Measurements from ENCODE around the gene CDO1. TPM values are rescaled to one million over a fixed set of nuclear protein-coding genes. Genes with fewer than 3 reads are reported as not detected.

CDO1 gene
- total and polyA plus RNA-seq, 4 experiments from 2014 or later = 1.1 to 1.4 TPM; not detected in 2

- intact Hi-C loops (cut with micrococcal nuclease) = no loop called here
- Mint-ChIP-seq H3K9me3 (no peaks in the 10 kb centered on the region), H3K27ac (peak overlapping the region in 1 of 7 donors; percentile 26), H3K36me3 (no peaks in the 10 kb centered on the region), H3K27me3 (peaks cover 13% of the 10 kb centered on the region in 2 donors), H3K4me1 (peaks cover 0 to 2% (median 0%) of the 10 kb centered on the region in 4 donors), H3K4me3 (no peak overlapping the region)
- Histone ChIP-seq H3K27me3 (ENCODE audit: insufficient read depth, low read length) (no peaks in the 10 kb centered on the region), H3K27ac (ENCODE audit: low read depth, low read length) (no peak overlapping the region), H3K4me1 (ENCODE audit: insufficient read depth, low read length) (no peaks in the 10 kb centered on the region), H3K4me3 (ENCODE audit: low read length in 2 of 2) (no peak overlapping the region), H3K36me3 (ENCODE audit: insufficient read depth, low read length) (no peaks in the 10 kb centered on the region), H3K9me3 (ENCODE audit: control insufficient read depth in 1 of 2, low read length in 2 of 2) (no peaks in the 10 kb centered on the region)
- ChIA-PET POLR2A (ENCODE audit: partially characterized antibody) (no interaction called here), CTCF (ENCODE audit: partially characterized antibody) (no interaction called here)
- DNase-seq = no peak
Observed at GRCh38 chr5:115775999-115776398, 40.5 kb downstream of the CDO1 start.

- intact Hi-C loops (cut with micrococcal nuclease) = no loop called here
- Histone ChIP-seq H3K9me3 (ENCODE audit: control insufficient read depth in 1 of 2, low read length in 2 of 2) (no peaks in the 10 kb centered on the region), H3K4me1 (ENCODE audit: insufficient read depth, low read length) (no peaks in the 10 kb centered on the region), H3K27me3 (ENCODE audit: insufficient read depth, low read length) (no peaks in the 10 kb centered on the region), H3K36me3 (ENCODE audit: insufficient read depth, low read length) (no peaks in the 10 kb centered on the region), H3K4me3 (ENCODE audit: low read length in 2 of 2) (no peak overlapping the region), H3K27ac (ENCODE audit: low read depth, low read length) (no peak overlapping the region)
- no peaks in the 10 kb centered on the region for H3K4me1 Mint-ChIP-seq
- DNase-seq = no peak
- no peak overlapping the region for H3K27ac Mint-ChIP-seq
- H3K4me3 Mint-ChIP-seq = no peak overlapping the region
- H3K27me3 Mint-ChIP-seq = peaks cover 8 to 15% of the 10 kb centered on the region in 2 donors
- POLR2A ChIA-PET (ENCODE audit: partially characterized antibody) = no interaction called here
- CTCF ChIA-PET (ENCODE audit: partially characterized antibody) = no interaction called here
- H3K36me3 Mint-ChIP-seq = no peaks in the 10 kb centered on the region
- no peaks in the 10 kb centered on the region for H3K9me3 Mint-ChIP-seq
Observed at GRCh38 chr5:115774684-115775083, 41.8 kb downstream of the CDO1 start.

GRCh38 chr5:115772731-115773475 lies 43.6 kb downstream of the CDO1 start:
- H3K36me3 ChIP-seq (ENCODE audit: insufficient read depth, low read length) = no peaks in the 10 kb centered on the region
- no peaks in the 10 kb centered on the region for H3K9me3 Mint-ChIP-seq
- no peaks in the 10 kb centered on the region for H3K9me3 ChIP-seq (ENCODE audit: control insufficient read depth in 1 of 2, low read length in 2 of 2)
- no peak overlapping the region for H3K27ac ChIP-seq (ENCODE audit: low read depth, low read length)
- no peak overlapping the region for H3K4me3 ChIP-seq (ENCODE audit: low read length in 2 of 2)
- no peak for DNase-seq
- intact Hi-C loops (cut with micrococcal nuclease) = no loop called here
- no peaks in the 10 kb centered on the region for H3K4me1 Mint-ChIP-seq
- peaks cover 8 to 15% of the 10 kb centered on the region in 2 donors for H3K27me3 Mint-ChIP-seq
- H3K27me3 ChIP-seq (ENCODE audit: insufficient read depth, low read length) = no peaks in the 10 kb centered on the region
- H3K36me3 Mint-ChIP-seq = no peaks in the 10 kb centered on the region
- H3K4me1 ChIP-seq (ENCODE audit: insufficient read depth, low read length) = no peaks in the 10 kb centered on the region
- ChIA-PET CTCF (ENCODE audit: partially characterized antibody) (no interaction called here), POLR2A (ENCODE audit: partially characterized antibody) (no interaction called here)
- H3K27ac Mint-ChIP-seq = no peak overlapping the region
- no peak overlapping the region for H3K4me3 Mint-ChIP-seq

GRCh38 chr5:115770466-115770865 lies 46.0 kb downstream of the CDO1 start:
- no peak overlapping the region for H3K27ac ChIP-seq (ENCODE audit: low read depth, low read length)
- CTCF ChIA-PET (ENCODE audit: partially characterized antibody) = no interaction called here
- no peaks in the 10 kb centered on the region for H3K4me1 Mint-ChIP-seq
- H3K36me3 Mint-ChIP-seq = no peaks in the 10 kb centered on the region
- POLR2A ChIA-PET (ENCODE audit: partially characterized antibody) = no interaction called here
- peaks cover 5 to 15% of the 10 kb centered on the region in 2 donors for H3K27me3 Mint-ChIP-seq
- H3K27me3 ChIP-seq (ENCODE audit: insufficient read depth, low read length) = no peaks in the 10 kb centered on the region
- H3K36me3 ChIP-seq (ENCODE audit: insufficient read depth, low read length) = no peaks in the 10 kb centered on the region
- H3K4me1 ChIP-seq (ENCODE audit: insufficient read depth, low read length) = no peaks in the 10 kb centered on the region
- H3K27ac Mint-ChIP-seq = no peak overlapping the region
- H3K9me3 Mint-ChIP-seq = no peaks in the 10 kb centered on the region
- intact Hi-C loops (cut with micrococcal nuclease) = no loop called here
- H3K4me3 ChIP-seq (ENCODE audit: low read length in 2 of 2) = no peak overlapping the region
- no peaks in the 10 kb centered on the region for H3K9me3 ChIP-seq (ENCODE audit: control insufficient read depth in 1 of 2, low read length in 2 of 2)
- DNase-seq = no peak
- H3K4me3 Mint-ChIP-seq = no peak overlapping the region

- Mint-ChIP-seq H3K36me3 (no peaks in the 10 kb centered on the region), H3K27me3 (peaks cover 3 to 14% of the 10 kb centered on the region in 2 donors), H3K9me3 (peaks cover 0 to 3% (median 0%) of the 10 kb centered on the region in 8 donors), H3K4me1 (no peaks in the 10 kb centered on the region), H3K27ac (no peak overlapping the region), H3K4me3 (no peak overlapping the region)
- Histone ChIP-seq H3K4me3 (ENCODE audit: low read length in 2 of 2) (no peak overlapping the region), H3K4me1 (ENCODE audit: insufficient read depth, low read length) (no peaks in the 10 kb centered on the region), H3K27ac (ENCODE audit: low read depth, low read length) (no peak overlapping the region), H3K27me3 (ENCODE audit: insufficient read depth, low read length) (no peaks in the 10 kb centered on the region), H3K9me3 (ENCODE audit: control insufficient read depth in 1 of 2, low read length in 2 of 2) (no peaks in the 10 kb centered on the region), H3K36me3 (ENCODE audit: insufficient read depth, low read length) (no peaks in the 10 kb centered on the region)
- intact Hi-C loops (cut with micrococcal nuclease) = no loop called here
- ChIA-PET CTCF (ENCODE audit: partially characterized antibody) (no interaction called here), POLR2A (ENCODE audit: partially characterized antibody) (no interaction called here)
- no peak for DNase-seq
Observed at GRCh38 chr5:115767424-115767823, 49.0 kb downstream of the CDO1 start.

GRCh38 chr5:115766608-115767007 lies 49.9 kb downstream of the CDO1 start:
- intact Hi-C loops (cut with micrococcal nuclease) = no loop called here
- Mint-ChIP-seq H3K4me1 (no peaks in the 10 kb centered on the region), H3K4me3 (no peak overlapping the region), H3K27ac (no peak overlapping the region), H3K27me3 (peaks cover 3 to 14% of the 10 kb centered on the region in 2 donors), H3K36me3 (no peaks in the 10 kb centered on the region), H3K9me3 (peaks cover 0 to 3% (median 0%) of the 10 kb centered on the region in 8 donors)
- H3K4me3 ChIP-seq (ENCODE audit: low read length in 2 of 2) = no peak overlapping the region
- no peaks in the 10 kb centered on the region for H3K36me3 ChIP-seq (ENCODE audit: insufficient read depth, low read length)
- no peaks in the 10 kb centered on the region for H3K27me3 ChIP-seq (ENCODE audit: insufficient read depth, low read length)
- CTCF ChIA-PET (ENCODE audit: partially characterized antibody) = no interaction called here
- H3K4me1 ChIP-seq (ENCODE audit: insufficient read depth, low read length) = no peaks in the 10 kb centered on the region
- no peaks in the 10 kb centered on the region for H3K9me3 ChIP-seq (ENCODE audit: control insufficient read depth in 1 of 2, low read length in 2 of 2)
- no peak for DNase-seq
- POLR2A ChIA-PET (ENCODE audit: partially characterized antibody) = no interaction called here
- no peak overlapping the region for H3K27ac ChIP-seq (ENCODE audit: low read depth, low read length)

- H3K4me3 ChIP-seq (ENCODE audit: low read length in 2 of 2) = no peak overlapping the region
- no peaks in the 10 kb centered on the region for H3K4me1 ChIP-seq (ENCODE audit: insufficient read depth, low read length)
- H3K9me3 ChIP-seq (ENCODE audit: control insufficient read depth in 1 of 2, low read length in 2 of 2) = no peaks in the 10 kb centered on the region
- Mint-ChIP-seq H3K27me3 (peaks cover 2 to 14% of the 10 kb centered on the region in 2 donors), H3K4me1 (no peaks in the 10 kb centered on the region), H3K4me3 (no peak overlapping the region), H3K9me3 (peaks cover 0 to 3% (median 0%) of the 10 kb centered on the region in 8 donors), H3K27ac (no peak overlapping the region), H3K36me3 (no peaks in the 10 kb centered on the region)
- no peaks in the 10 kb centered on the region for H3K36me3 ChIP-seq (ENCODE audit: insufficient read depth, low read length)
- H3K27me3 ChIP-seq (ENCODE audit: insufficient read depth, low read length) = no peaks in the 10 kb centered on the region
- H3K27ac ChIP-seq (ENCODE audit: low read depth, low read length) = no peak overlapping the region
- POLR2A ChIA-PET (ENCODE audit: partially characterized antibody) = no interaction called here
- intact Hi-C loops (cut with micrococcal nuclease) = no loop called here
- DNase-seq = no peak
- CTCF ChIA-PET (ENCODE audit: partially characterized antibody) = no interaction called here
Observed at GRCh38 chr5:115758356-115758755, 58.1 kb downstream of the CDO1 start.

All from CD4-positive, alpha-beta memory T cell (primary cell).